ENCODE results near the gene FUT2. TPM values are rescaled to one million over a fixed set of nuclear protein-coding genes. Genes with fewer than 3 reads are reported as not detected.
"Not testable (repeated sequence)": the region's sequence is repeated elsewhere in the genome, so short reads cannot be mapped to it uniquely, and the experiment has no call there.

Gene FUT2
- polyA plus RNA-seq, 5 donors, result 1.5 to 3.2 (median 2.3) TPM

GRCh38 chr19:48670699-48671445 lies 24.9 kb upstream of the FUT2 start:
- no peak for DNase-seq

- no peak for DNase-seq
These were observed 24.2 kb upstream of the FUT2 start for GRCh38 chr19:48671446-48671995.

GRCh38 chr19:48672994-48673393 lies 22.8 kb upstream of the FUT2 start, which contains the start of gene NTN5:
Gene NTN5, minus strand, starts transcription at chr19:48673017. Its CDS starts 2,031 bp downstream, at chr19:48670986.
- DNase-seq, result no peak

GRCh38 chr19:48673436-48674100 lies 22.2 kb upstream of the FUT2 start:
- DNase-seq, result no peak

GRCh38 chr19:48674216-48674809 lies 21.5 kb upstream of the FUT2 start:
- no peak for DNase-seq

- peak; percentile 61 to 74 for DNase-seq
These were observed 20.6 kb upstream of the FUT2 start for GRCh38 chr19:48674921-48675824.

- no peak for DNase-seq
These were observed 19.3 kb upstream of the FUT2 start for GRCh38 chr19:48676487-48676886.

DNA sequence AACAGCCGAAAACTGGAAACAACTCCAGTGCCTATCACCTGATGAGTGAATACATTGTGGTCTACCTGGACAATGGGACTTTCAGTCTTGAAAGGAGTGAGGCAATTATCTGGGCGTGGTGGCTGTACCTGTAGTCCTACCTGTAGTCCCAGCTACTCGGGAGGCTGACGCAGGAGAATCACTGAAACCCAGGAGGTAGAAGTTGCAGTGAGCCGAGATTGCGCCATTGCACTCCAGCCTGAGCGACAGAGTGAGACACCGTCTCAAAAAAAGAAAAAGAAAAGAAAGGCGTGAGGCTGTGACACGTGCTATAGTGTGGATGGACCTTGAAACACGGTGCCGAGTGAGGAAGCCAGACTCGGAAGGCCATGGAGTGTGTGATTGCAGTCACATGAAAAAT lies 18.9 kb upstream of the FUT2 start:
- DNase-seq, result no peak

DNA sequence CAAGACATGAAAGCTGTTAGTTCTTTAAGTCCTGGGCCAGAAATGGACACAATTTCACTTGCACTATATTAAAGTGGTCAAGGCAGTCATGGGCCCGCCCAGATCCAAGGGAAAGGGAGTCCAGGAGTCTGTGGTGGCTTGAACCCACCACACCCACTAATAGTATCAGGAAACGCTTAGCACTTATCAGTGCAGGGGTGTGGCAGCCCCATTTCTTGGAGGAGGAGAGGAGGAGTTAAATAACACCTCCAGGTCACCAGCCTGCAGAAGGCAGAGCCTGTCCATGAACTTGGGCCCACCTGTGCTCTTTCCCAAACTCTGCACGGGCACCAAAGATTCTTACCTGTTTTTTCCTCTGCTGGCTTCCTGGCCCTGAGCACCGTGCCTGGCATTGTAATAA lies 17.6 kb upstream of the FUT2 start:
- no peak for DNase-seq

GRCh38 chr19:48680006-48680405 lies 15.8 kb upstream of the FUT2 start:
- DNase-seq, result not testable (repeated sequence)

DNA sequence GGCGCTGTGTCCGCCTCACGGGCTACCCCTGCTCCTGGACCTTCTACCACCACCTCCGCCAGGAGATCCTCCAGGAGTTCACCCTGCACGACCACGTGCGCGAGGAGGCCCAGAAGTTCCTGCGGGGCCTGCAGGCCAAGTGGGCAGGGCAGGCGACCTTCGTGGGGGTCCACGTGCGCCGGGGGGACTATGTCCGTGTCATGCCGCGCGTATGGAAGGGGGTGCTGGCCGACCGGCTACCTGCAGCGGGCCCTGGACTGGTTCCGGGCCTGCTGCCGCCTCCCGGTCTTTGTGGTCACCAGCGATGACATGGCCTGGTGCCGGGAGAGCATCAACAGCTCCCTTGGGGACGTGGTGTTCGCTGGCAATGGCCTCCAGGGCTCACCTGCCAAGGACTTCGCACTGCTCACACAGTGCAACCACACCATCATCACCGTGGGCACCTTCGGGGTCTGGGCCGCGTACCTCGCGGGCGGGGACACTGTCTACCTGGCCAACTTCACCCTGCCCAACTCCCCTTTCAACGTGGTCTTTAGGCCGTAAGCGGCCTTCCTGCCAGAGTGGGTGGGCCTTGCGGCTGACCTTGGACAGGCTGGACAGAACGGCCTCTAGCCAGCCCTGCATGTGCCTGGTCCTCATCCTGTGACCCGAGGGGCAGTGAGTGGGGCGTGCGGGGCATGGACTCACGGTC lies 15.2 kb upstream of the FUT2 start:
- DNase-seq, result no peak

- DNase-seq, result no peak
These were observed 14.7 kb upstream of the FUT2 start for GRCh38 chr19:48681127-48681470.

DNA sequence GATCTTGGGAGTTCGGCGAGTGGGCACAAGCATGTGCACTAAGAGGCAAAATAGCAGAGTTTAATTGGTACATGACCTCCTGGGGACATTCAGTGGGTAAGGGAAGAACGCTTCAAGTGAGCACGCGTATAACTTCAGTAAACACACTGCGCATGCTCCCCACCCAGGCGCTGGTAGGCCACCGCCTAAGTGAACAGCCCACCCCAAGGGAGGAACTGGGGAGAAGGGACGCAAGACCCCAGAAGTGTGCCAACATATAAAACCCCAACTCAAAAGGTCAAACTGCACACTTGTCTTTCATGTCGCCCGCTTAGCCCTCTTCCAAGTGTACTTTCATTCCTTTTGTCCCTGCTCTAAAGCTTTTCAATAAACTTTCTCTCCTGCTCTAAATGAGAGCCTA lies 12.4 kb upstream of the FUT2 start:
- peak; percentile 48 to 61 for DNase-seq

DNA sequence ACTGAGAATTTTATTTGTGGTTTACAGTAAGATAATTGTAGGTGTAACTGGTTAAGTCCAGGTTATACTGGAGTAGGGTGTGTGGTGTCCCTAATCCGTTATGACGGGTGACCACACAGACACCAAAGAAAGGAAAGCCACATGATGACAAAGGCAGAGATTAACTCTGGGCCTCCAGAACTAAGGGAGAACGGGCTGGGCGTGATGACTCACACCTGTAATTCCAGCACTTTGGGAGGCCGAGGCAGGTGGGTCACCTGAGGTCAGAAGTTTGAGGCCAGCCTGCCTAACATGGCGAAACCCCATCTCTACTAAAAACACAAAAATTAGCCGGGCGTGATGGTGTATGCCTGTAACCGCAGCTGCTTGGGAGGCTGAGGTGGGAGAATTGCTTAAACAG lies 10.2 kb upstream of the FUT2 start:
- DNase-seq, result no peak

- no peak for DNase-seq
These were observed 9.7 kb upstream of the FUT2 start for GRCh38 chr19:48686088-48686487.

DNA sequence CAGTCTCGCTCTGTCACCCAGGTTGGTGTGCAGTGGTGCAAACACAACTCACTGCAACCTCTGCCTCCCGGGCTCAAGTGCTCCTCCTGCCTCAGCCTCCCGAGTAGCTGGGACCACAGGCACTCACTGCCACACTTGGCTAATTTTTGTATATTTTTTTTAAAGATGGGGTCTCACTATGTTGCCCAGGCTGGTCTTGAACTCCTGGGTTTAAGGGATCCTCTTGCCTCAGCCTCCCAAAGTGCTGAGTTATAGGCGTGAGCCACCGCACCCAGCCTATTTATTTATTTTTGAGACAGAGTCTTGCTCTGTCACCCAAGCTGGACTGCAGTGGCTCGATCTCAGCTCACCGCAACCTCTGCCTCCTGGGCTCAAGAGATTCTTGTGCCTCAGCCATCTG lies 9.1 kb upstream of the FUT2 start:
- DNase-seq, result not testable (repeated sequence)

DNA sequence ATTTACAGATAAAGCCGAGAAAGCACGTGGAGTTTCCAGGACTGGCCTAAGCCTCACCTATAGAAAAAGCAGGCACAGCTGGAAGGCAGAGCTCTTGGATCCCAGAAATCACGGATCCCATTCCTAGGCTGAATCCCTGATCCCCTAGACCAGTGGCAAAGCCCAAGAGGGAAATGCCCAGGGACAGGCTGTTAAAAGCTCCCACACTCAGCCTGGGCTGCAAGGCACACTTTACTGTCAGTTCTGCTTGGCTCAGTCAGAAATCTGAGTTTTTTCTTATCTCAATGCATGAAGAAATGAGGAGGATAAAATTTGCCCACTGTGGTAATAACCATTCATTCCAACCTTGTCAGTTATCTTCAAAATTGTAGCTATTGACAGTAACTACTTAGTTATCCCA lies 8.0 kb upstream of the FUT2 start:
- DNase-seq, result no peak

- no peak for DNase-seq
These were observed 6.3 kb upstream of the FUT2 start for GRCh38 chr19:48689449-48689848.

DNA sequence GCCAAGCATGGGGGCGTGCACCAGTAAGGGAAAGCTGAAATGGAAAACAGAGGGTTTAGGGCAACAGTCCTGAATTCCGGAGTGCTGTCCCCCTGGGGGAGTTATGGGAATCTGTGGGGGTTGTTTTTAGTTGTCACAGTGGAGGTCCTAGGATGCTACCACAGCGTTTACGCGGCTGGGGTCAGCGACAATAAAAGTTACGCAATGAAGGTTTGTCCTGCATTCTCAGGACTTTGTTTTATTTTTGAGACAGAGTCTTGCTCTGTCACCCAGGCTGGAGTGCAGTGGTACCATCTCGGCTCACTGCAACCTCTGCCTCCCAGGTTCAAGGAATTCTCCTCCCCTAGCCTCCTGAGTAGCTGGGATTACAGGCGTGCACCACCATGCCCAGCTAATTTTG lies 2.1 kb upstream of the FUT2 start:
- DNase-seq, result not testable (repeated sequence)

GRCh38 chr19:48696353-48697010 lies 711 bp downstream of the FUT2 start:
- no peak for DNase-seq

DNA sequence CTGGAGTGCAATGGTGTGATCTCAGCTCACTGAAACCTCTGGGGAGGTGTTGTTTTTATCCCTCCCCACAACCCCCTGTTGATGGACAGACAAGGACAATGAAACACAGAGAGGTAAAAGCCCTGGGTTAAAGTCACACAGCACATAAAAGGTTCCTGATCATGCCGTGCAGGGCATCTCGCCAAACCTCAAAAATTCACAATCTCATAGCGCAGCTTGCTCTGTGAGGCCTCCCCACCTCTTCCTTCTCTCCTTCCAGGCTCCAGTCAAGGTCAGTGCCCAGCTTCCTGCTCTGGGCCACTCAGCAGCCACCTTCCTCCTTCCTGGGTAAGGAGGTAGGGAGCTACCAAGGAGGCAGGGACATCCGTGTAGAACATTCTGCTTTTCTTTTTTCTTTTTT lies 2.3 kb downstream of the FUT2 start:
- DNase-seq, result no peak

Measured in right lung (tissue), 5 donors.